ENCODE data around the gene DUSP10. TPM values are rescaled to one million over a fixed set of nuclear protein-coding genes. Genes with fewer than 3 reads are reported as not detected.

Gene DUSP10
- total RNA-seq, 3 donors from 2014 or later: 15.5 to 33.2 (median 28.2) TPM

DNA sequence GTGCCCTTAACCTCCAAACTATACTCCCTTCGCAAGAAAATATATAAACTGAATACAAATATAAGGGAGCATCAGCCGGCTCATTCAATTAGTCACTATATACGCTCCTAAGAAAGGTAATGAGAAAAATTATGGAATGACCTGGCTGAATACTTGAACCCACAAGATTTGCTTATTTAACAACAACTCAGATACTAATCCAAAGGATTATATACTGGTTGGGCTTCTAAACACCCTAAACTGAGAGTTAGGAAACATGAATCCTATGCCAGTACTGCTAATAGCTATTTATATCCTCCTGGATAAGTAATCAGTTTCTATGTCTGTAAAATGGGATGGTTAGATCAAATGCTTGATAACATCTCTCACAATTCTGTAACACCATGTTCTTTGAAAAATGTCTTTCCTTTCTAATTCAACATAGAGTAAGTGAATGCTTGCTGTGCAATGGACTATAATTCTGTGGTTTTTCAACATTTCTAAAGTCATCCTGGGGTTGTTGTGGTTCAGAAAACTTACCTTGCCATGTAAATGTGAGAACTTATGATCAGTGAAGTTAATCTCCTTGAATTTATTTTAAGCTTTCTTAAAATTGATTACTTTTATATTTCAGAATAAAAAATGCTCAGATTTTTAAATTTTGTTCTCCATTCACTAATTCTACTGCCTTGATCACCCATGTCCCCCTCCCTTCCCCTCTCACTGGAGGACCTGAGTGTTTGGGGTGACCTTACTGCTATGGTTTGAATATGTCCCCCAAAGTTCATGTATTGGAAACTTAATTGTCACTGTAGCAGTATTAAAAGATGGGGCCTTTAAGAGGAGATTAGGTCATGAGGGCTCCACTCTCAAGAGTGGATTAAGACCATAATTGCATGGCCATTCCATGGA lies 14.5 kb downstream of the DUSP10 start:
- H3K27me3 ChIP-seq: no peaks in the 10 kb centered on the region
- H3K9me3 ChIP-seq: no peaks in the 10 kb centered on the region
- intact Hi-C loops (cut with DNase I; ENCODE audit: low total_unique reads): no loop called here
- no peak for DNase-seq (ENCODE audit: low spot score in 2 of 2)
- H3K27ac ChIP-seq: no peak overlapping the region
- no peaks in the 10 kb centered on the region for H3K36me3 ChIP-seq
- H3K4me1 ChIP-seq: no peaks in the 10 kb centered on the region
- TF ChIP-seq POLR2AphosphoS5 (IDR thresholded peaks at IDR 0.05) (no peak), POLR2A (IDR thresholded peaks at IDR 0.05) (no peak)
- TF ChIP-seq, protein P1, sequence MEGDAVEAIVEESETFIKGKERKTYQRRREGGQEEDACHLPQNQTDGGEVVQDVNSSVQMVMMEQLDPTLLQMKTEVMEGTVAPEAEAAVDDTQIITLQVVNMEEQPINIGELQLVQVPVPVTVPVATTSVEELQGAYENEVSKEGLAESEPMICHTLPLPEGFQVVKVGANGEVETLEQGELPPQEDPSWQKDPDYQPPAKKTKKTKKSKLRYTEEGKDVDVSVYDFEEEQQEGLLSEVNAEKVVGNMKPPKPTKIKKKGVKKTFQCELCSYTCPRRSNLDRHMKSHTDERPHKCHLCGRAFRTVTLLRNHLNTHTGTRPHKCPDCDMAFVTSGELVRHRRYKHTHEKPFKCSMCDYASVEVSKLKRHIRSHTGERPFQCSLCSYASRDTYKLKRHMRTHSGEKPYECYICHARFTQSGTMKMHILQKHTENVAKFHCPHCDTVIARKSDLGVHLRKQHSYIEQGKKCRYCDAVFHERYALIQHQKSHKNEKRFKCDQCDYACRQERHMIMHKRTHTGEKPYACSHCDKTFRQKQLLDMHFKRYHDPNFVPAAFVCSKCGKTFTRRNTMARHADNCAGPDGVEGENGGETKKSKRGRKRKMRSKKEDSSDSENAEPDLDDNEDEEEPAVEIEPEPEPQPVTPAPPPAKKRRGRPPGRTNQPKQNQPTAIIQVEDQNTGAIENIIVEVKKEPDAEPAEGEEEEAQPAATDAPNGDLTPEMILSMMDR (IDR thresholded peaks at IDR 0.05): no peak
- no peak overlapping the region for H3K4me3 ChIP-seq

- Histone ChIP-seq H3K27ac (no peak overlapping the region), H3K4me3 (no peak overlapping the region), H3K27me3 (no peaks in the 10 kb centered on the region), H3K4me1 (no peaks in the 10 kb centered on the region), H3K36me3 (no peaks in the 10 kb centered on the region), H3K9me3 (no peaks in the 10 kb centered on the region)
- intact Hi-C loops (cut with DNase I; ENCODE audit: low total_unique reads): no loop called here
- TF ChIP-seq POLR2A (IDR thresholded peaks at IDR 0.05) (no peak), POLR2AphosphoS5 (IDR thresholded peaks at IDR 0.05) (no peak)
- TF ChIP-seq, protein P1 (IDR thresholded peaks at IDR 0.05): no peak
- no peak for DNase-seq (ENCODE audit: low spot score in 2 of 2)
These were observed 15.9 kb downstream of the DUSP10 start for GRCh38 chr1:221725735-221726672.

DNA sequence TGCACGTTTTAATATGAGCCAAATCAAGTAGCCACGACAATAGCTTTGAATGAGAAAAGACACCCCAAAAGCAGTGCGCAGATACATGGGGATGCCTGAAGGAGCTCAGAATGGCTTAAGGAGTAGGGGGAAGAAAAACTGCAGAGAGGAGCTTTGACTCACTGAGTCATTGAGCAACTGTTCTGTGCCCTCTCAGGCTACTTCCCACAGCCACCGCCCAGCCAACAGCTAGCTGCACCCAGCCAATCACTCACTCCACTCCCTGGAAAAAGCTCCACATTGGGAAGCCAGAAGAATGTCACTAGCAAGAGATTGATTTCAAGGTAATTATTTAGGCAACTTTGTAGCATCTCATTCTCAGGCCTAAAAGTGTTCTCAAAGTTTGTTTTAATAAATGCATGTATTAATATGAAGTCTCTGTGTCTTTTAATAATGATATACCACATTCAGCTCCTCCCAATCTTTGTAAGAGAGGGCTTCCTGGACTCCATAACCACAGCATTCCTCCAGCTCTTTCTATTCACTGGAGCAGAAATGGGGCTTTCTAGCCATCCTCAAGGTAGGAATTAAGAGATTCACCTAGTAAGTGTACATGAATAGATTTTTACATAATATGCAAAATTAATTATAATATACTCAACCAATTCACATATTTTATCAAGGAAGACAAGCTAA lies 16.8 kb downstream of the DUSP10 start:
- H3K36me3 ChIP-seq: no peaks in the 10 kb centered on the region
- TF ChIP-seq POLR2A (IDR thresholded peaks at IDR 0.05): no peak
- TF ChIP-seq, protein P1 (IDR thresholded peaks at IDR 0.05): no peak
- no peak for TF ChIP-seq POLR2AphosphoS5 (IDR thresholded peaks at IDR 0.05)
- intact Hi-C loops (cut with DNase I; ENCODE audit: low total_unique reads): no loop called here
- H3K27me3 ChIP-seq: no peaks in the 10 kb centered on the region
- no peaks in the 10 kb centered on the region for H3K9me3 ChIP-seq
- no peak overlapping the region for H3K4me3 ChIP-seq
- H3K4me1 ChIP-seq: no peaks in the 10 kb centered on the region
- no peak overlapping the region for H3K27ac ChIP-seq
- DNase-seq (ENCODE audit: low spot score in 2 of 2): no peak

- TF ChIP-seq POLR2A (IDR thresholded peaks at IDR 0.05): no peak
- TF ChIP-seq, protein P1 (IDR thresholded peaks at IDR 0.05): no peak
- no peak for TF ChIP-seq POLR2AphosphoS5 (IDR thresholded peaks at IDR 0.05)
- H3K27ac ChIP-seq: no peak overlapping the region
These were observed 18.0 kb downstream of the DUSP10 start for GRCh38 chr1:221723848-221724236.

More at GRCh38 chr1:221723848-221724236, 18.0 kb downstream of the DUSP10 start:
- no peak for DNase-seq (ENCODE audit: low spot score in 2 of 2)
- Histone ChIP-seq H3K4me1 (no peaks in the 10 kb centered on the region), H3K4me3 (no peak overlapping the region), H3K27me3 (no peaks in the 10 kb centered on the region), H3K36me3 (no peaks in the 10 kb centered on the region), H3K9me3 (no peaks in the 10 kb centered on the region)
- intact Hi-C loops (cut with DNase I; ENCODE audit: low total_unique reads): no loop called here
